ENCODE data around the gene AMMECR1L. TPM values are rescaled to one million over a fixed set of nuclear protein-coding genes. Genes with fewer than 3 reads are reported as not detected.
"Not testable (repeated sequence)": the region's sequence is repeated elsewhere in the genome, so short reads cannot be mapped to it uniquely, and the experiment has no call there.

The AMMECR1L gene
- total RNA-seq, 2 donors from 2014 or later, result 21.7 to 22.0 TPM

- Histone ChIP-seq H3K27me3 (ENCODE audit: control insufficient read depth, insufficient read depth, low read length, poor library complexity, severe bottlenecking) (no peaks in the 10 kb centered on the region), H3K27ac (ENCODE audit: low read depth, low read length) (no peak overlapping the region), H3K9ac (ENCODE audit: extremely low read depth, low read length, poor library complexity, severe bottlenecking) (no peak overlapping the region), H3K9me3 (ENCODE audit: control insufficient read depth, low read length) (peaks cover 10% of the 10 kb centered on the region), H3K4me1 (ENCODE audit: control insufficient read depth, insufficient read depth, low read length) (no peaks in the 10 kb centered on the region), H3K4me3 (ENCODE audit: low read length) (no peak overlapping the region), H3K36me3 (ENCODE audit: control insufficient read depth, insufficient read depth, low read length) (no peaks in the 10 kb centered on the region)
- H3K27me3 Mint-ChIP-seq (ENCODE audit: insufficient read depth), result peaks cover 8% of the 10 kb centered on the region
- H3K9me3 Mint-ChIP-seq, result peaks cover 24% of the 10 kb centered on the region
- no peak for DNase-seq
- H3K36me3 Mint-ChIP-seq (ENCODE audit: low read depth), result peaks cover 1% of the 10 kb centered on the region
- no peak for TF ChIP-seq CTCF (conservative IDR thresholded peaks at IDR 0.05)
- WGBS, 2 experiments (ENCODE audit: insufficient coverage in 1 of 2, insufficient read length in 1 of 2), result 87 to 100% methylated on average over 1 of the region's 1 CpG
- no peak overlapping the region for H3K27ac Mint-ChIP-seq
- no peak overlapping the region for H3K4me3 Mint-ChIP-seq
- H3K4me1 Mint-ChIP-seq, result peaks cover 8% of the 10 kb centered on the region
Measured at GRCh38 chr2:127814677-127815076, 71.1 kb downstream of the AMMECR1L start.

- H3K4me1 ChIP-seq (ENCODE audit: control insufficient read depth, insufficient read depth, low read length); H3K27ac Mint-ChIP-seq; DNase-seq; H3K27ac ChIP-seq (ENCODE audit: low read depth, low read length); H3K9me3 ChIP-seq (ENCODE audit: control insufficient read depth, low read length); H3K9me3 Mint-ChIP-seq; H3K36me3 ChIP-seq (ENCODE audit: control insufficient read depth, insufficient read depth, low read length); H3K4me3 Mint-ChIP-seq; H3K36me3 Mint-ChIP-seq (ENCODE audit: low read depth); H3K27me3 Mint-ChIP-seq (ENCODE audit: insufficient read depth); H3K9ac ChIP-seq (ENCODE audit: extremely low read depth, low read length, poor library complexity, severe bottlenecking); H3K27me3 ChIP-seq (ENCODE audit: control insufficient read depth, insufficient read depth, low read length, poor library complexity, severe bottlenecking); H3K4me3 ChIP-seq (ENCODE audit: low read length): not testable (repeated sequence)
- peaks cover 17% of the 10 kb centered on the region for H3K4me1 Mint-ChIP-seq
- WGBS, 2 experiments (ENCODE audit: insufficient coverage in 1 of 2, insufficient read length in 1 of 2), result 93 to 100% methylated on average over 1 to 3 of the region's 3 CpGs
Measured at GRCh38 chr2:127812441-127812840, 73.3 kb downstream of the AMMECR1L start.

Other genes starting within 250 kb of the AMMECR1L start
- gene GPR17, start 239.8 kb downstream of the AMMECR1L start, total RNA-seq, result under 1 TPM in 1 of 2 donors, not detected in 1; 0.24 TPM
- gene LIMS2, start 210.4 kb downstream of the AMMECR1L start, total RNA-seq, result 1 to 10 TPM; 3.9 to 9.8 TPM
- 10 to 100 TPM in 1 of 2 donors, 1 to 10 TPM in 1; 5.5 to 10.1 TPM for gene SFT2D3, start 184.5 kb downstream of the AMMECR1L start, total RNA-seq
- gene WDR33, start 74.8 kb downstream of the AMMECR1L start, total RNA-seq, result 10 to 100 TPM; 76.3 to 82.5 TPM
- 10 to 100 TPM; 56.1 to 70.4 TPM for gene POLR2D, start 27.8 kb downstream of the AMMECR1L start, total RNA-seq
- gene SAP130, start 142.1 kb upstream of the AMMECR1L start, total RNA-seq, result 10 to 100 TPM; 47.7 to 58.9 TPM
- 10 to 100 TPM; 66.9 to 78.6 TPM for gene UGGT1, start 205.2 kb upstream of the AMMECR1L start, total RNA-seq